ENCODE results near the gene PITX1. TPM values are rescaled to one million over a fixed set of nuclear protein-coding genes. Genes with fewer than 3 reads are reported as not detected.
"Not testable (repeated sequence)": the region's sequence is repeated elsewhere in the genome, so short reads cannot be mapped to it uniquely, and the experiment has no call there.

Gene PITX1
- total and polyA plus RNA-seq, 2 of the 13 experiments (the other 11 are each of a cell fraction or from before 2014, with no cell fraction given) = 11.7 to 20.2 TPM

GRCh38 chr5:134993161-134993560 lies 40.9 kb downstream of the PITX1 start:
- no peak for FAIRE-seq
- POLR2A ChIA-PET = no interaction called here

GRCh38 chr5:134992148-134992547 lies 41.9 kb downstream of the PITX1 start:
- ATAC-seq = no peak
- in situ Hi-C loops (cut with HindIII; ENCODE audit: extremely low pct_ligation_motif_present, low pct_unique_long_range_greater_than_20kb) (no loop called here), intact Hi-C loops (cut with micrococcal nuclease; ENCODE audit: unreplicated experiment) (no loop called here)
- no peak overlapping the region for H3K4me3 ChIP-seq (replicated peaks in 1 of 3; ENCODE audit: insufficient read depth in 1 of 3, low read depth in 2 of 3, low read length in 3 of 3)
- TF ChIP-seq ZNF34 (CRISPR knock-in tag; IDR thresholded peaks at IDR 0.05; ENCODE audit: borderline replicate concordance) (no peak), FOXA3 (CRISPR knock-in tag; IDR thresholded peaks at IDR 0.05) (no peak), RFX5 (IDR thresholded peaks at IDR 0.05; ENCODE audit: low read depth, low read length) (peak; percentile 76), ZBTB33 (CRISPR knock-in tag; IDR thresholded peaks at IDR 0.05) (no peak)
- no peak overlapping the region for H2AFZ ChIP-seq (ENCODE audit: low read length)
- no peak for DNase-seq (ENCODE audit: low spot score)
- H3K27ac ChIP-seq (ENCODE audit: extremely low read length, insufficient read depth, low read length) = no peak overlapping the region
- ChIA-PET CTCF (ENCODE audit: low intra/inter-chr PET ratio, low total read pairs) (no interaction called here), POLR2A (no interaction called here)
- BruUV-seq (replicated peaks) = no TSS peak
- H3K79me2 ChIP-seq (ENCODE audit: insufficient read depth, low read length) = no peaks in the 10 kb centered on the region
- no peaks in the 10 kb centered on the region for H3K4me1 ChIP-seq (ENCODE audit: insufficient read depth, low read length)
- H3K4me2 ChIP-seq (ENCODE audit: low read depth, low read length) = no peak overlapping the region
- no peaks in the 10 kb centered on the region for H3K36me3 ChIP-seq (replicated peaks in 1 of 2; ENCODE audit: control insufficient read depth in 1 of 2, insufficient read depth in 2 of 2, low read length in 2 of 2)
- H3K27me3 ChIP-seq (ENCODE audit: control insufficient read depth in 1 of 2, insufficient read depth in 2 of 2, low read length in 2 of 2) = no peaks in the 10 kb centered on the region
- 79% methylated on average over 5 of the region's 5 CpGs for WGBS (ENCODE audit: low lambda C conversion rate)
- H4K20me1 ChIP-seq (ENCODE audit: insufficient read depth, low read length) = no peaks in the 10 kb centered on the region
- FAIRE-seq = no peak
- H3K9ac ChIP-seq (ENCODE audit: insufficient read depth, low read depth, low read length) = no peak overlapping the region
- H3K9me3 ChIP-seq (ENCODE audit: low read length) = no peaks in the 10 kb centered on the region

More at GRCh38 chr5:134993161-134993560, 40.9 kb downstream of the PITX1 start:
- CTCF ChIA-PET (ENCODE audit: low intra/inter-chr PET ratio, low total read pairs) = no interaction called here
- in situ Hi-C loops (cut with HindIII; ENCODE audit: extremely low pct_ligation_motif_present, low pct_unique_long_range_greater_than_20kb) (no loop called here), intact Hi-C loops (cut with micrococcal nuclease; ENCODE audit: unreplicated experiment) (no loop called here)
- no peak for DNase-seq (ENCODE audit: low spot score)
- TF ChIP-seq PCBP1 (IDR thresholded peaks at IDR 0.05; ENCODE audit: borderline replicate concordance, low read depth, low read length) (no peak), GABPB1 (CRISPR knock-in tag; IDR thresholded peaks at IDR 0.05) (no peak), NR3C1 (CRISPR knock-in tag; IDR thresholded peaks at IDR 0.05) (no peak)
- no peak overlapping the region for H3K27ac ChIP-seq (ENCODE audit: extremely low read length, insufficient read depth, low read length)
- H3K4me3 ChIP-seq (replicated peaks in 1 of 3; ENCODE audit: insufficient read depth in 1 of 3, low read depth in 2 of 3, low read length in 3 of 3) = no peak overlapping the region
- BruUV-seq (replicated peaks) = no TSS peak
- no peak overlapping the region for H3K9ac ChIP-seq (ENCODE audit: insufficient read depth, low read depth, low read length)
- no peaks in the 10 kb centered on the region for H3K9me3 ChIP-seq (ENCODE audit: low read length)
- H4K20me1 ChIP-seq (ENCODE audit: insufficient read depth, low read length) = no peaks in the 10 kb centered on the region
- H2AFZ ChIP-seq (ENCODE audit: low read length) = no peak overlapping the region
- no peaks in the 10 kb centered on the region for H3K4me1 ChIP-seq (ENCODE audit: insufficient read depth, low read length)
- 89% methylated on average over 2 of the region's 2 CpGs for WGBS (ENCODE audit: low lambda C conversion rate)
- ATAC-seq = no peak
- H3K36me3 ChIP-seq (replicated peaks in 1 of 2; ENCODE audit: control insufficient read depth in 1 of 2, insufficient read depth in 2 of 2, low read length in 2 of 2) = no peaks in the 10 kb centered on the region
- H3K4me2 ChIP-seq (ENCODE audit: low read depth, low read length) = no peak overlapping the region
- H3K27me3 ChIP-seq (ENCODE audit: control insufficient read depth in 1 of 2, insufficient read depth in 2 of 2, low read length in 2 of 2) = no peaks in the 10 kb centered on the region
- no peaks in the 10 kb centered on the region for H3K79me2 ChIP-seq (ENCODE audit: insufficient read depth, low read length)

- H3K27me3 ChIP-seq (ENCODE audit: control insufficient read depth in 1 of 2, insufficient read depth in 2 of 2, low read length in 2 of 2); FAIRE-seq; H3K9me3 ChIP-seq (ENCODE audit: low read length); DNase-seq (ENCODE audit: low spot score); H3K79me2 ChIP-seq (ENCODE audit: insufficient read depth, low read length); H4K20me1 ChIP-seq (ENCODE audit: insufficient read depth, low read length); CTCF ChIA-PET (ENCODE audit: low intra/inter-chr PET ratio, low total read pairs); H3K4me3 ChIP-seq (replicated peaks in 1 of 3; ENCODE audit: insufficient read depth in 1 of 3, low read depth in 2 of 3, low read length in 3 of 3); H3K9ac ChIP-seq (ENCODE audit: insufficient read depth, low read depth, low read length); in situ Hi-C loops (cut with HindIII; ENCODE audit: extremely low pct_ligation_motif_present, low pct_unique_long_range_greater_than_20kb); POLR2A ChIA-PET; H3K36me3 ChIP-seq (replicated peaks in 1 of 2; ENCODE audit: control insufficient read depth in 1 of 2, insufficient read depth in 2 of 2, low read length in 2 of 2); H2AFZ ChIP-seq (ENCODE audit: low read length); H3K4me1 ChIP-seq (ENCODE audit: insufficient read depth, low read length); H3K27ac ChIP-seq (ENCODE audit: extremely low read length, insufficient read depth, low read length); ATAC-seq; BruUV-seq (replicated peaks); intact Hi-C loops (cut with micrococcal nuclease; ENCODE audit: unreplicated experiment); H3K4me2 ChIP-seq (ENCODE audit: low read depth, low read length): not testable (repeated sequence)
- 91% methylated on average over 5 of the region's 5 CpGs for WGBS (ENCODE audit: low lambda C conversion rate)
Measured at GRCh38 chr5:134990183-134990582, 43.8 kb downstream of the PITX1 start.
